Measurements from ENCODE around the gene RALA.
"Not testable (repeated sequence)": the region's sequence is repeated elsewhere in the genome, so short reads cannot be mapped to it uniquely, and the experiment has no call there.

RALA gene

GRCh38 chr7:39688611-39689480, 65.5 kb downstream of the RALA start:
- H3K4me1 ChIP-seq (ENCODE audit: control insufficient read depth, insufficient read depth, low read length) = 0 out of 2 replicates have a peak, but pooled peaks cover 1% of the 10 kb centered on the region
- H3K27me3 ChIP-seq (ENCODE audit: control insufficient read depth, insufficient read depth, low read length) = no peaks in the 10 kb centered on the region
- H3K27ac ChIP-seq (ENCODE audit: low read depth, low read length) = no peak overlapping the region
- H3K4me3 ChIP-seq (ENCODE audit: low read depth, low read length) = no peak overlapping the region
- peaks cover 53% of the 10 kb centered on the region for H3K36me3 ChIP-seq (ENCODE audit: control insufficient read depth, insufficient read depth, low read length)
- no peak overlapping the region for H3K9ac ChIP-seq (ENCODE audit: low read depth, low read length)
- no peaks in the 10 kb centered on the region for H3K9me3 ChIP-seq (ENCODE audit: control insufficient read depth, insufficient read depth, low read length)

GRCh38 chr7:39691821-39692220, 68.4 kb downstream of the RALA start:
- Histone ChIP-seq H3K4me1 (ENCODE audit: control insufficient read depth, insufficient read depth, low read length) (no peaks in the 10 kb centered on the region), H3K27me3 (ENCODE audit: control insufficient read depth, insufficient read depth, low read length) (no peaks in the 10 kb centered on the region), H3K36me3 (ENCODE audit: control insufficient read depth, insufficient read depth, low read length) (peaks cover 69% of the 10 kb centered on the region), H3K9ac (ENCODE audit: low read depth, low read length) (no peak overlapping the region), H3K27ac (ENCODE audit: low read depth, low read length) (no peak overlapping the region), H3K4me3 (ENCODE audit: low read depth, low read length) (no peak overlapping the region), H3K9me3 (ENCODE audit: control insufficient read depth, insufficient read depth, low read length) (no peaks in the 10 kb centered on the region)

GRCh38 chr7:39693086-39693485, 69.7 kb downstream of the RALA start:
- not testable (repeated sequence) for H3K4me1 ChIP-seq (ENCODE audit: control insufficient read depth, insufficient read depth, low read length); H3K27ac ChIP-seq (ENCODE audit: low read depth, low read length); H3K9ac ChIP-seq (ENCODE audit: low read depth, low read length); H3K4me3 ChIP-seq (ENCODE audit: low read depth, low read length); H3K9me3 ChIP-seq (ENCODE audit: control insufficient read depth, insufficient read depth, low read length); H3K27me3 ChIP-seq (ENCODE audit: control insufficient read depth, insufficient read depth, low read length)
- peaks cover 73% of the 10 kb centered on the region for H3K36me3 ChIP-seq (ENCODE audit: control insufficient read depth, insufficient read depth, low read length)

GRCh38 chr7:39693812-39694211, 70.4 kb downstream of the RALA start:
- no peak overlapping the region for H3K27ac ChIP-seq (ENCODE audit: low read depth, low read length)
- no peaks in the 10 kb centered on the region for H3K27me3 ChIP-seq (ENCODE audit: control insufficient read depth, insufficient read depth, low read length)
- no peaks in the 10 kb centered on the region for H3K4me1 ChIP-seq (ENCODE audit: control insufficient read depth, insufficient read depth, low read length)
- peaks cover 76% of the 10 kb centered on the region for H3K36me3 ChIP-seq (ENCODE audit: control insufficient read depth, insufficient read depth, low read length)
- no peaks in the 10 kb centered on the region for H3K9me3 ChIP-seq (ENCODE audit: control insufficient read depth, insufficient read depth, low read length)
- no peak overlapping the region for H3K9ac ChIP-seq (ENCODE audit: low read depth, low read length)
- H3K4me3 ChIP-seq (ENCODE audit: low read depth, low read length) = no peak overlapping the region

- Histone ChIP-seq H3K9ac (ENCODE audit: low read depth, low read length) (no peak overlapping the region), H3K4me1 (ENCODE audit: control insufficient read depth, insufficient read depth, low read length) (no peaks in the 10 kb centered on the region), H3K9me3 (ENCODE audit: control insufficient read depth, insufficient read depth, low read length) (no peaks in the 10 kb centered on the region), H3K4me3 (ENCODE audit: low read depth, low read length) (no peak overlapping the region), H3K27me3 (ENCODE audit: control insufficient read depth, insufficient read depth, low read length) (no peaks in the 10 kb centered on the region), H3K27ac (ENCODE audit: low read depth, low read length) (no peak overlapping the region), H3K36me3 (ENCODE audit: control insufficient read depth, insufficient read depth, low read length) (peaks cover 72% of the 10 kb centered on the region)
Observed at GRCh38 chr7:39695852-39696586, 72.6 kb downstream of the RALA start.

- H3K27ac ChIP-seq (ENCODE audit: low read depth, low read length) = no peak overlapping the region
- H3K4me3 ChIP-seq (ENCODE audit: low read depth, low read length) = no peak overlapping the region
- no peaks in the 10 kb centered on the region for H3K27me3 ChIP-seq (ENCODE audit: control insufficient read depth, insufficient read depth, low read length)
- no peak overlapping the region for H3K9ac ChIP-seq (ENCODE audit: low read depth, low read length)
- H3K4me1 ChIP-seq (ENCODE audit: control insufficient read depth, insufficient read depth, low read length) = no peaks in the 10 kb centered on the region
- no peaks in the 10 kb centered on the region for H3K9me3 ChIP-seq (ENCODE audit: control insufficient read depth, insufficient read depth, low read length)
- peaks cover 73% of the 10 kb centered on the region for H3K36me3 ChIP-seq (ENCODE audit: control insufficient read depth, insufficient read depth, low read length)
Observed at GRCh38 chr7:39696631-39697030, 73.3 kb downstream of the RALA start.

- Histone ChIP-seq H3K36me3 (ENCODE audit: control insufficient read depth, insufficient read depth, low read length) (peaks cover 65% of the 10 kb centered on the region), H3K27me3 (ENCODE audit: control insufficient read depth, insufficient read depth, low read length) (no peaks in the 10 kb centered on the region)
Observed at GRCh38 chr7:39697483-39697882, 74.1 kb downstream of the RALA start.

GRCh38 chr7:39700165-39700564, 76.8 kb downstream of the RALA start:
- Histone ChIP-seq H3K4me1 (ENCODE audit: control insufficient read depth, insufficient read depth, low read length) (no peaks in the 10 kb centered on the region), H3K36me3 (ENCODE audit: control insufficient read depth, insufficient read depth, low read length) (peaks cover 54% of the 10 kb centered on the region), H3K9me3 (ENCODE audit: control insufficient read depth, insufficient read depth, low read length) (no peaks in the 10 kb centered on the region), H3K27me3 (ENCODE audit: control insufficient read depth, insufficient read depth, low read length) (no peaks in the 10 kb centered on the region), H3K27ac (ENCODE audit: low read depth, low read length) (no peak overlapping the region), H3K4me3 (ENCODE audit: low read depth, low read length) (no peak overlapping the region), H3K9ac (ENCODE audit: low read depth, low read length) (no peak overlapping the region)

More at GRCh38 chr7:39697483-39697882, 74.1 kb downstream of the RALA start:
- H3K4me1 ChIP-seq (ENCODE audit: control insufficient read depth, insufficient read depth, low read length) = no peaks in the 10 kb centered on the region
- H3K9me3 ChIP-seq (ENCODE audit: control insufficient read depth, insufficient read depth, low read length) = no peaks in the 10 kb centered on the region
- H3K27ac ChIP-seq (ENCODE audit: low read depth, low read length) = no peak overlapping the region
- no peak overlapping the region for H3K4me3 ChIP-seq (ENCODE audit: low read depth, low read length)
- no peak overlapping the region for H3K9ac ChIP-seq (ENCODE audit: low read depth, low read length)

- H3K4me1 ChIP-seq (ENCODE audit: control insufficient read depth, insufficient read depth, low read length) = no peaks in the 10 kb centered on the region
- H3K27me3 ChIP-seq (ENCODE audit: control insufficient read depth, insufficient read depth, low read length) = no peaks in the 10 kb centered on the region
- no peak overlapping the region for H3K9ac ChIP-seq (ENCODE audit: low read depth, low read length)
- H3K27ac ChIP-seq (ENCODE audit: low read depth, low read length) = no peak overlapping the region
- H3K4me3 ChIP-seq (ENCODE audit: low read depth, low read length) = no peak overlapping the region
- no peaks in the 10 kb centered on the region for H3K9me3 ChIP-seq (ENCODE audit: control insufficient read depth, insufficient read depth, low read length)
- peaks cover 55% of the 10 kb centered on the region for H3K36me3 ChIP-seq (ENCODE audit: control insufficient read depth, insufficient read depth, low read length)
Observed at GRCh38 chr7:39700932-39701331, 77.6 kb downstream of the RALA start.

GRCh38 chr7:39702133-39702532, 78.8 kb downstream of the RALA start:
- H3K27me3 ChIP-seq (ENCODE audit: control insufficient read depth, insufficient read depth, low read length) = no peaks in the 10 kb centered on the region
- no peak overlapping the region for H3K9ac ChIP-seq (ENCODE audit: low read depth, low read length)
- no peaks in the 10 kb centered on the region for H3K4me1 ChIP-seq (ENCODE audit: control insufficient read depth, insufficient read depth, low read length)
- no peak overlapping the region for H3K4me3 ChIP-seq (ENCODE audit: low read depth, low read length)
- H3K36me3 ChIP-seq (ENCODE audit: control insufficient read depth, insufficient read depth, low read length) = peaks cover 51% of the 10 kb centered on the region
- no peaks in the 10 kb centered on the region for H3K9me3 ChIP-seq (ENCODE audit: control insufficient read depth, insufficient read depth, low read length)
- H3K27ac ChIP-seq (ENCODE audit: low read depth, low read length) = no peak overlapping the region

- Histone ChIP-seq H3K9me3 (ENCODE audit: control insufficient read depth, insufficient read depth, low read length) (no peaks in the 10 kb centered on the region), H3K9ac (ENCODE audit: low read depth, low read length) (no peak overlapping the region), H3K27ac (ENCODE audit: low read depth, low read length) (no peak overlapping the region), H3K36me3 (ENCODE audit: control insufficient read depth, insufficient read depth, low read length) (peaks cover 41% of the 10 kb centered on the region), H3K4me3 (ENCODE audit: low read depth, low read length) (no peak overlapping the region), H3K27me3 (ENCODE audit: control insufficient read depth, insufficient read depth, low read length) (no peaks in the 10 kb centered on the region), H3K4me1 (ENCODE audit: control insufficient read depth, insufficient read depth, low read length) (no peaks in the 10 kb centered on the region)
Observed at GRCh38 chr7:39703144-39703543, 79.8 kb downstream of the RALA start.

All from HUES48 (cell line).